Thoracic aorta (tissue), 2 donors: Measurements from ENCODE around the gene PDE9A. TPM values are rescaled to one million over a fixed set of nuclear protein-coding genes. Genes with fewer than 3 reads are reported as not detected.

Experiments
- ATAC-seq: fragments of 150-250 bp; one replicate; pipeline ENCODE4 v1.8.0; 2017; ENCODE audit warnings: low read depth; ENCODE audit not compliant: insufficient number of reproducible peaks, low FRiP score
- DNase-seq: peaks from one replicate; pipeline ENCODE4 v3.0.0-alpha.2; 2020; ENCODE audit warnings: low spot score
- H3K27ac ChIP-seq, 2 donors: fragments of 200-600 bp; sonication (generic); 1 replicate in 1 of 2; 2 replicates in 1 of 2; pipeline ENCODE4 v1.5.1; 2016; ENCODE audit warnings: mild to moderate bottlenecking in 2 of 2, moderate library complexity in 2 of 2
- H3K27me3 ChIP-seq: fragments of 200-600 bp; sonication (generic); replicated peaks from 2 replicates; pipeline ENCODE4 v1.6.0; 2016; ENCODE audit warnings: mild to moderate bottlenecking; ENCODE audit not compliant: insufficient read depth
- H3K36me3 ChIP-seq: fragments of 200-600 bp; sonication (generic); one replicate; pipeline ENCODE4 v1.5.1; 2016
- H3K4me1 ChIP-seq, 2 donors: fragments of 200-600 bp; sonication (generic); 1 replicate in 1 of 2; 2 replicates in 1 of 2; pipeline versions ENCODE4 v1.5.1 to v1.6.0; 2016; ENCODE audit warnings: low read depth in 2 of 2, mild to moderate bottlenecking in 1 of 2; ENCODE audit not compliant: control insufficient read depth in 1 of 2
- H3K4me3 ChIP-seq: fragments of 200-600 bp; sonication (generic); 2 replicates; pipeline ENCODE4 v1.5.1; 2016; ENCODE audit warnings: mild to moderate bottlenecking
- H3K9me3 ChIP-seq: fragments of 200-600 bp; sonication (generic); 2 replicates; pipeline ENCODE4 v1.5.1; 2016
- CTCF ChIP-seq: fragments of 200-600 bp; sonication (generic); IDR thresholded peaks from one replicate; pipeline ENCODE4 v1.5.1; 2019; ENCODE audit warnings: antibody characterized with exemption
- total RNA-seq, 2 donors: library from RNA; depleted of rRNA; stranded (reverse); fragments of >200 nt; gene quantifications; one replicate each; pipeline versions ENCODE4 v1.1.0 to v1.2.3, GENCODE V29; 2016

The PDE9A gene
- total RNA-seq, 2 donors from 2014 or later = 4.2 to 4.7 TPM

- H3K9me3 ChIP-seq = no peaks in the 10 kb centered on the region
- no peak overlapping the region for H3K27ac ChIP-seq
- no peaks in the 10 kb centered on the region for H3K4me1 ChIP-seq
- H3K27me3 ChIP-seq = no peaks in the 10 kb centered on the region
- ATAC-seq = no peak
- no peaks in the 10 kb centered on the region for H3K36me3 ChIP-seq
- no peak overlapping the region for H3K4me3 ChIP-seq
- no peak for DNase-seq
- no peak for TF ChIP-seq CTCF
Observed at GRCh38 chr21:42671778-42672593, 18.6 kb downstream of the PDE9A start.

- H3K27ac ChIP-seq = no peak overlapping the region
- ATAC-seq = no peak
- DNase-seq = no peak
Observed at GRCh38 chr21:42672699-42673458, 19.5 kb downstream of the PDE9A start.

GRCh38 chr21:42673633-42674328 lies 20.4 kb downstream of the PDE9A start:
- H3K9me3 ChIP-seq = no peaks in the 10 kb centered on the region
- no peak for TF ChIP-seq CTCF
- no peak overlapping the region for H3K27ac ChIP-seq
- H3K27me3 ChIP-seq = no peaks in the 10 kb centered on the region
- H3K36me3 ChIP-seq = no peaks in the 10 kb centered on the region
- H3K4me3 ChIP-seq = no peak overlapping the region
- ATAC-seq = no peak
- H3K4me1 ChIP-seq = no peaks in the 10 kb centered on the region
- DNase-seq = no peak

More at GRCh38 chr21:42672699-42673458, 19.5 kb downstream of the PDE9A start:
- no peaks in the 10 kb centered on the region for H3K36me3 ChIP-seq
- H3K9me3 ChIP-seq = no peaks in the 10 kb centered on the region
- H3K4me1 ChIP-seq = no peaks in the 10 kb centered on the region
- no peaks in the 10 kb centered on the region for H3K27me3 ChIP-seq
- TF ChIP-seq CTCF = no peak
- H3K4me3 ChIP-seq = no peak overlapping the region

GRCh38 chr21:42674351-42674940 lies 21.0 kb downstream of the PDE9A start:
- H3K4me3 ChIP-seq = no peak overlapping the region
- no peaks in the 10 kb centered on the region for H3K36me3 ChIP-seq
- no peaks in the 10 kb centered on the region for H3K27me3 ChIP-seq
- no peak overlapping the region for H3K27ac ChIP-seq
- DNase-seq = no peak
- no peaks in the 10 kb centered on the region for H3K9me3 ChIP-seq
- H3K4me1 ChIP-seq = no peaks in the 10 kb centered on the region
- ATAC-seq = no peak
- no peak for TF ChIP-seq CTCF
